Neural progenitor cell (in vitro differentiated cells): Measurements from ENCODE around the gene TMEM221. TPM values are rescaled to one million over a fixed set of nuclear protein-coding genes. Genes with fewer than 3 reads are reported as not detected.

Source experiments
- DNase-seq: peaks from one replicate; pipeline ENCODE4 v3.0.0-alpha.2; 2016; ENCODE audit warnings: low spot score
- H2AFZ ChIP-seq: fragments of 200-600 bp; sonication (generic); replicated peaks from 2 replicates; pipeline ENCODE4 v1.6.1; 2016; ENCODE audit warnings: antibody characterized with exemption
- H3F3A ChIP-seq: fragments of 200-600 bp; sonication (generic); 2 replicates; pipeline ENCODE4 v1.6.1; 2016; ENCODE audit warnings: antibody characterized with exemption, low read depth
- H3K27ac ChIP-seq: fragments of 200-600 bp; sonication (generic); 2 replicates; pipeline ENCODE4 v1.5.1; 2016; ENCODE audit warnings: mild to moderate bottlenecking
- H3K27me3 ChIP-seq: fragments of 200-600 bp; sonication (generic); 2 replicates; pipeline ENCODE4 v1.6.1; 2016; ENCODE audit warnings: mild to moderate bottlenecking, moderate library complexity
- H3K36me3 ChIP-seq: fragments of 200-600 bp; sonication (generic); 2 replicates; pipeline ENCODE4 v1.5.1; 2016
- H3K4me1 ChIP-seq: fragments of 200-600 bp; sonication (generic); 2 replicates; pipeline ENCODE4 v1.6.1; 2016; ENCODE audit warnings: mixed run types
- H3K4me2 ChIP-seq: fragments of 200-600 bp; sonication (generic); 2 replicates; pipeline ENCODE4 v1.6.1; 2016
- H3K4me3 ChIP-seq: fragments of 200-600 bp; sonication (generic); 2 replicates; pipeline ENCODE4 v1.5.1; 2016
- H3K79me2 ChIP-seq: fragments of 200-600 bp; sonication (generic); 2 replicates; pipeline ENCODE4 v1.6.1; 2016; ENCODE audit warnings: low read depth
- H3K9ac ChIP-seq: fragments of 200-600 bp; sonication (generic); 2 replicates; pipeline ENCODE4 v1.6.1; 2016
- H3K9me3 ChIP-seq: fragments of 200-600 bp; sonication (generic); 2 replicates; pipeline ENCODE4 v1.5.1; 2016; ENCODE audit warnings: low read depth
- H4K20me1 ChIP-seq: fragments of 200-600 bp; sonication (generic); 2 replicates; pipeline ENCODE4 v1.6.1; 2016; ENCODE audit warnings: low read depth
- H3K27ac Mint-ChIP-seq: 3 replicates; pipeline ENCODE4 v1.8.0; 2021; ENCODE audit warnings: mixed read lengths
- H3K27me3 Mint-ChIP-seq: 2 replicates; pipeline ENCODE4 v1.8.0; 2022; ENCODE audit warnings: low read depth, mild to moderate bottlenecking, inconsistent platforms, moderate library complexity, mixed read lengths; ENCODE audit not compliant: insufficient read depth
- H3K36me3 Mint-ChIP-seq: 3 replicates; pipeline ENCODE4 v1.8.0; 2021; ENCODE audit warnings: mixed read lengths
- H3K4me1 Mint-ChIP-seq: 3 replicates; pipeline ENCODE4 v1.8.0; 2021; ENCODE audit warnings: mixed read lengths
- H3K4me3 Mint-ChIP-seq: 3 replicates; pipeline ENCODE4 v1.8.0; 2021; ENCODE audit warnings: mild to moderate bottlenecking, moderate library complexity, mixed read lengths
- H3K9me3 Mint-ChIP-seq: 3 replicates; pipeline ENCODE4 v1.8.0; 2020; ENCODE audit warnings: mixed read lengths
- EZH2 ChIP-seq: fragments of 200-600 bp; sonication (generic); IDR thresholded peaks from 2 replicates; pipeline ENCODE4 v1.6.1; 2017; ENCODE audit warnings: antibody characterized with exemption, mild to moderate bottlenecking, moderate library complexity
- EZH2phosphoT487 ChIP-seq: fragments of 200-600 bp; sonication (generic); IDR thresholded peaks from 2 replicates; pipeline ENCODE4 v1.6.1; 2017; ENCODE audit warnings: antibody characterized with exemption
- total RNA-seq: library from RNA; depleted of rRNA; stranded (reverse); fragments of >200 nt; gene quantifications from 2 replicates; pipeline ENCODE4 v1.2.3, GENCODE V29; 2015; ENCODE audit warnings: low replicate concordance
- TF ChIP-seq, protein P1 (sequence below): fragments of 200-600 bp; sonication (generic); IDR thresholded peaks from 2 replicates; pipeline ENCODE4 v1.5.1; 2017; ENCODE audit warnings: antibody characterized with exemption, mild to moderate bottlenecking

The TMEM221 gene
- total RNA-seq, 1 donor from 2014 or later, result 0.17 TPM

DNA sequence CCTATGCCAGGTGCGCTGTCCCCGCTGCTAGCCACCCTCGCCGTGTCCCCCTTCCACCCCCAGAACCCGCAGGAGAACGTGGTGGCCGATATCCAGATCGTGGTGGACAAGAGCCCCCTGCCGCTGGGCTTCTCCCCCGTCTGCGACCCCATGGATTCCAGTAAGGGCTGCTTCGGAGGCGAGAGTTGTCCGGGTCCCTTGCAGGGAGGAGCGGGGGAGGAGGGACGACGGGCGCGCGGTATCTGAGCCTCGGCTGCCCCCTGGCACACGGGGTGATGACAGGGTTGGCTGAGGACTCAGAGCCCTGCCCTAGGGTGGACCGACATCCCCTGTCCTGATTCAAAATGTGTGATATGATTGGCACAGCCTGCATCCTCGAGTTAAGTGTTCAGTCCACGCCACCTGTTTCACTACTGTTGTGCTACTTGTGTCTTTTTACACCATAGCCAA is 28.0 kb downstream of the TMEM221 start:
- H3K36me3 Mint-ChIP-seq, result peaks cover 2% of the 10 kb centered on the region
- H3F3A ChIP-seq, result peaks cover 51% of the 10 kb centered on the region
- H2AFZ ChIP-seq, result peak overlapping the region; percentile 85
- peaks cover 28% of the 10 kb centered on the region for H3K4me1 Mint-ChIP-seq
- H3K4me3 Mint-ChIP-seq, result peak overlapping the region; percentile 93
- no peaks in the 10 kb centered on the region for H4K20me1 ChIP-seq
- no peak overlapping the region for H3K9ac ChIP-seq
- H3K4me3 ChIP-seq, result peak overlapping the region; percentile 87
- peak; percentile 77 for DNase-seq
- peaks cover 6% of the 10 kb centered on the region for H3K27me3 Mint-ChIP-seq
- no peaks in the 10 kb centered on the region for H3K79me2 ChIP-seq
- H3K27ac ChIP-seq, result no peak overlapping the region
- no peaks in the 10 kb centered on the region for H3K9me3 ChIP-seq
- peak overlapping the region; percentile 84 for H3K4me2 ChIP-seq
- no peaks in the 10 kb centered on the region for H3K27me3 ChIP-seq
- H3K27ac Mint-ChIP-seq, result no peak overlapping the region
- H3K36me3 ChIP-seq, result no peaks in the 10 kb centered on the region
- H3K9me3 Mint-ChIP-seq, result no peaks in the 10 kb centered on the region
- H3K4me1 ChIP-seq, result peaks cover 11% of the 10 kb centered on the region
- TF ChIP-seq, protein P1, sequence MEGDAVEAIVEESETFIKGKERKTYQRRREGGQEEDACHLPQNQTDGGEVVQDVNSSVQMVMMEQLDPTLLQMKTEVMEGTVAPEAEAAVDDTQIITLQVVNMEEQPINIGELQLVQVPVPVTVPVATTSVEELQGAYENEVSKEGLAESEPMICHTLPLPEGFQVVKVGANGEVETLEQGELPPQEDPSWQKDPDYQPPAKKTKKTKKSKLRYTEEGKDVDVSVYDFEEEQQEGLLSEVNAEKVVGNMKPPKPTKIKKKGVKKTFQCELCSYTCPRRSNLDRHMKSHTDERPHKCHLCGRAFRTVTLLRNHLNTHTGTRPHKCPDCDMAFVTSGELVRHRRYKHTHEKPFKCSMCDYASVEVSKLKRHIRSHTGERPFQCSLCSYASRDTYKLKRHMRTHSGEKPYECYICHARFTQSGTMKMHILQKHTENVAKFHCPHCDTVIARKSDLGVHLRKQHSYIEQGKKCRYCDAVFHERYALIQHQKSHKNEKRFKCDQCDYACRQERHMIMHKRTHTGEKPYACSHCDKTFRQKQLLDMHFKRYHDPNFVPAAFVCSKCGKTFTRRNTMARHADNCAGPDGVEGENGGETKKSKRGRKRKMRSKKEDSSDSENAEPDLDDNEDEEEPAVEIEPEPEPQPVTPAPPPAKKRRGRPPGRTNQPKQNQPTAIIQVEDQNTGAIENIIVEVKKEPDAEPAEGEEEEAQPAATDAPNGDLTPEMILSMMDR, result peak; percentile 32
- TF ChIP-seq EZH2, result no peak

DNA sequence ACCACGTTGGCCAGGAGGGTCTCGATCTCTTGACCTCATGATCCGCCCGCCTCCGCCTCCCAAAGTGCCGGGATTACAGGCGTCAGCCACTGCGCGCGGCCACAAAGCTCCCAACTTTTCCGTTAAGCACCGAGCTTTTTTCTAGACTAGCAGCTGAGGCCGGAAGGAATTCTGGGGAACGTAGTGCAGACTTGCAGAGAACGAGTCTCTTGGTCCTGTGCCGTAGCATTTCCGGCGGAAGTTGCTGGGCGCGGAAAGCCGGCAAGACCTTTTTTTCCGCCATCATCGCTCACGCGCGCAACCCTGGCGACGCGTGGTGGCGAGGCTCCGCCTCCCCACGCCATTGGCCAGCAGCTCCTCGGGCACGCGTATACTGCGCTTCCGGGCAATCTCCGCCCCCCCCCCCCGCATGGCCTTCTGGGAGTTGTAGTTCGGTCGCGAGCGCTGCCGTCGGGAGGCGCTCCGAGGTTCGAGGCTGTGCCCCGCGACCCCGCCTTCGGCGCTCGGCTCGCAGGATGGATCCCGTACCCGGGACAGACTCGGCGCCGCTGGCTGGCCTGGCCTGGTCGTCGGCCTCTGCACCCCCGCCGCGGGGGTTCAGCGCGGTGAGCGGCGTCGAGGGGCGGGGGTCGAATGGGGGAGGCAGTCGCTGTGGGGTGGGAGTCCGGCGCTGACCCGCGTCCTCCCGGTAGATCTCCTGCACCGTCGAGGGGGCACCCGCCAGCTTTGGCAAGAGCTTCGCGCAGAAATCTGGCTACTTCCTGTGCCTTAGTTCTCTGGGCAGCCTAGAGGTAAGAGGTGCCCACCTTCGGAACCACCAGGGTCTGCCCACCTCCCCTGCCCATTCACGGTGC is 28.6 kb downstream of the TMEM221 start, which contains the start of gene MVB12A:
Gene MVB12A (plus strand): TSS at position 427 of the 854 bp plus-strand sequence. CDS start 89 bp downstream, at position 516.
- no peaks in the 10 kb centered on the region for H3K79me2 ChIP-seq
- H3K27me3 Mint-ChIP-seq, result peaks cover 9% of the 10 kb centered on the region
- H3K27ac ChIP-seq, result peak within 1 kb of the TSS; percentile 5
- H3K4me3 ChIP-seq, result peak within 1 kb of the TSS; percentile 87
- H2AFZ ChIP-seq, result peak within 1 kb of the TSS; percentile 85
- H4K20me1 ChIP-seq, result no peaks in the 10 kb centered on the region
- H3K4me2 ChIP-seq, result peak within 1 kb of the TSS; percentile 84
- TF ChIP-seq EZH2, result peak; percentile 32
- TF ChIP-seq, protein P1, result no peak
- no peaks in the 10 kb centered on the region for H3K9me3 Mint-ChIP-seq
- no peaks in the 10 kb centered on the region for H3K36me3 ChIP-seq
- peaks cover 2% of the 10 kb centered on the region for H3K36me3 Mint-ChIP-seq
- DNase-seq, result peak; percentile 99
- H3K27me3 ChIP-seq, result no peaks in the 10 kb centered on the region
- peaks cover 56% of the 10 kb centered on the region for H3F3A ChIP-seq
- H3K9ac ChIP-seq, result no peak within 1 kb of the TSS
- peaks cover 18% of the 10 kb centered on the region for H3K4me1 ChIP-seq
- peak within 1 kb of the TSS; percentile 93 for H3K4me3 Mint-ChIP-seq
- H3K9me3 ChIP-seq, result no peaks in the 10 kb centered on the region
- peaks cover 30% of the 10 kb centered on the region for H3K4me1 Mint-ChIP-seq
- H3K27ac Mint-ChIP-seq, result peak within 1 kb of the TSS; percentile 84

DNA sequence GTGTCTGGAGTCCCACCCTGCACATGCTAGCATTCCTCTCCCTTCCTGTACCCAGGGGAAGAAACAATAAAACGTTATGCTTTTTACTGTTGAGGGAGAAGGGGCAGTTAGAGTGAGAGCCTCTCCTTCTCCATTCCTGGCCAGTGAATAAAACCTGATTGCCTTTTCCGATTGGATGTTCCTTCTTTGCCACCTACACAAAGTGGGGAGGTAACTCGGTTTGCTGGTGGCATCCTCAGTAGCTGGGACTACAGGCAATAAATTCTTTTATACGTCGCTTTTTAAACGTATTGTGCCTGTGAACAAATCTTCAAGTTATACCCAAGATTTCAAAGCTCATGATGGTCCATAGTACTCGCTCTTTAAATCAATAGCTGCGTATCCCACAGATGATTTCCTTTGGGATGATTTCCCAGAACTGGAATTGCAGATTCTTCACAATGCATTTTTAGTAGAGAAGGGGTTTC is 29.3 kb downstream of the TMEM221 start:
- TF ChIP-seq, protein P1, result no peak
- no peak for TF ChIP-seq EZH2
- no peak for TF ChIP-seq EZH2phosphoT487
- Histone ChIP-seq H3K4me2 (peak overlapping the region; percentile 67), H3F3A (peaks cover 53% of the 10 kb centered on the region), H2AFZ (no peak overlapping the region), H3K27me3 (no peaks in the 10 kb centered on the region), H3K9me3 (no peaks in the 10 kb centered on the region), H3K27ac (peak overlapping the region; percentile 5), H3K9ac (no peak overlapping the region), H3K4me1 (peaks cover 15% of the 10 kb centered on the region), H3K4me3 (peak overlapping the region; percentile 33), H3K79me2 (no peaks in the 10 kb centered on the region), H3K36me3 (no peaks in the 10 kb centered on the region), H4K20me1 (no peaks in the 10 kb centered on the region)
- H3K27me3 Mint-ChIP-seq, result peaks cover 14% of the 10 kb centered on the region
- H3K36me3 Mint-ChIP-seq, result peaks cover 2% of the 10 kb centered on the region
- peaks cover 26% of the 10 kb centered on the region for H3K4me1 Mint-ChIP-seq
- peak overlapping the region; percentile 84 for H3K27ac Mint-ChIP-seq
- H3K4me3 Mint-ChIP-seq, result peak overlapping the region; percentile 93
- no peaks in the 10 kb centered on the region for H3K9me3 Mint-ChIP-seq
- no peak for DNase-seq
